Lung (tissue), 12 donors: ENCODE data around the gene SLC8A2. TPM values are rescaled to one million over a fixed set of nuclear protein-coding genes. Genes with fewer than 3 reads are reported as not detected.

Experiments
- ATAC-seq: fragments of 200-7000 bp; cut with Tn5 transposase; one replicate; pipeline ENCODE4 v1.9.1; 2020; ENCODE audit warnings: moderate number of reproducible peaks; ENCODE audit not compliant: insufficient read depth, low FRiP score
- DNase-seq, 3 donors: peaks; one replicate each; pipeline ENCODE4 v3.0.0-alpha.2; 2013 to 2017
- H3K27ac ChIP-seq, 2 donors: one replicate each; pipeline ENCODE4 v1.5.1; 2013; ENCODE audit warnings: mild to moderate bottlenecking in 2 of 2, moderate library complexity in 2 of 2, control low read depth in 1 of 2, inconsistent platforms in 1 of 2, low read depth in 1 of 2, low read length in 1 of 2
- H3K27me3 ChIP-seq, 3 donors: one replicate each; pipeline ENCODE4 v1.5.1; 2013; ENCODE audit warnings: low read length in 2 of 3; ENCODE audit not compliant: control insufficient read depth in 3 of 3, insufficient read depth in 3 of 3
- H3K36me3 ChIP-seq, 4 donors: one replicate each; pipeline ENCODE4 v1.5.1; 2013; ENCODE audit warnings: low read length in 4 of 4, mild to moderate bottlenecking in 1 of 4, moderate library complexity in 1 of 4; ENCODE audit not compliant: control insufficient read depth in 4 of 4, insufficient read depth in 4 of 4
- H3K4me1 ChIP-seq, 5 donors: one replicate each; pipeline ENCODE4 v1.5.1; 2013; ENCODE audit warnings: low read length in 5 of 5, mild to moderate bottlenecking in 2 of 5, moderate library complexity in 1 of 5; ENCODE audit not compliant: control insufficient read depth in 5 of 5, insufficient read depth in 5 of 5
- H3K4me3 ChIP-seq: one replicate; pipeline ENCODE4 v1.5.1; 2013; ENCODE audit warnings: mild to moderate bottlenecking, control low read depth, moderate library complexity
- H3K9ac ChIP-seq, 2 donors: one replicate each; pipeline ENCODE4 v1.5.1; 2013; ENCODE audit warnings: low read length in 2 of 2, control low read depth in 1 of 2; ENCODE audit not compliant: insufficient read depth in 1 of 2
- H3K9me3 ChIP-seq, 4 donors: one replicate each; pipeline ENCODE4 v1.5.1; 2013; ENCODE audit warnings: low read length in 3 of 4, mild to moderate bottlenecking in 1 of 4, moderate library complexity in 1 of 4; ENCODE audit not compliant: control insufficient read depth in 4 of 4, insufficient read depth in 3 of 4
- WGBS, 2 donors: extraction: QIAGEN DNeasy Blood & Tissue Kit; methylation state at CpG; one replicate each; pipeline ENCODE4 v1.1.7; 2013; 5-methylcytosine and 5-hydroxymethylcytosine counted together
- polyA plus RNA-seq, 2 donors: library from polyadenylated mRNA; stranded (reverse); fragments of 200-250 nt; gene quantifications; one replicate each; pipeline ENCODE4 v1.2.1, GENCODE V29; 2013
- total RNA-seq, 2 donors: library from RNA; depleted of rRNA in 1 of 2; stranded (reverse); fragments of >200 nt in 1 of 2; gene quantifications; one replicate each; pipeline ENCODE4 v1.2.1, GENCODE V29; 2014 to 2021
- TF ChIP-seq, protein P1 (sequence below): IDR thresholded peaks from 2 replicates; pipeline ENCODE4 v1.5.1; 2012; ENCODE audit warnings: mild to moderate bottlenecking; ENCODE audit errors: control extremely low read depth, extremely low read depth
- donor health status: control.
- donor health status: control.
- donor health status: Bipolar disorder and iron deficiency.
- donor health status: healthy.
- donor health status: DM: yes; HTN: yes; CAD: no.

SLC8A2 gene
- total and polyA plus RNA-seq, 4 donors = 0.10 to 0.26 (median 0.15) TPM

DNA sequence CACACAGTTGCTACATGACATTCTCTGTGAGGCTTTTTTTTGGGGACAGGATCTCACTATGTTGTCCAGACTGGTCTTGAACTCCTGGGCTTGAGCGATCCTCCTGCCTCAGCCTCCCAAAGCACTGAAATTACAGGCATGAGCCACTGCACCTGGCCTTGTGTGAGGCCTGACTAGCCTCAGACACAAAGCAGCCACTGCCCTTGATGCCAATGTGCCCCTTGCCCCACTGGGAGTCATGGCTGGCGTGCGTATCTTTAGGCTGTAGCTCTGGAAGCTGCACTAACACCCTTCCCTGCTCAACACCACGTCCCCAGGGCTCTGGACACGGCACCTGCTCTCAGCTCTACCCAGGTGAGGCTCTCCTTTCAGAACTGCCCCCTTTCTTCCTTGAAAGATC, 26.9 kb upstream of the SLC8A2 start:
- Histone ChIP-seq H3K4me3 (no peak overlapping the region), H3K36me3 (peaks cover 0 to 73% (median 7%) of the 10 kb centered on the region in 4 donors), H3K27me3 (no peaks in the 10 kb centered on the region), H3K27ac (no peak overlapping the region), H3K4me1 (no peaks in the 10 kb centered on the region), H3K9me3 (no peaks in the 10 kb centered on the region), H3K9ac (no peak overlapping the region)
- 95 to 97% methylated on average over 5 of the region's 5 CpGs for WGBS, 2 donors
- no peak for DNase-seq
- ATAC-seq = no peak
- TF ChIP-seq, protein P1, sequence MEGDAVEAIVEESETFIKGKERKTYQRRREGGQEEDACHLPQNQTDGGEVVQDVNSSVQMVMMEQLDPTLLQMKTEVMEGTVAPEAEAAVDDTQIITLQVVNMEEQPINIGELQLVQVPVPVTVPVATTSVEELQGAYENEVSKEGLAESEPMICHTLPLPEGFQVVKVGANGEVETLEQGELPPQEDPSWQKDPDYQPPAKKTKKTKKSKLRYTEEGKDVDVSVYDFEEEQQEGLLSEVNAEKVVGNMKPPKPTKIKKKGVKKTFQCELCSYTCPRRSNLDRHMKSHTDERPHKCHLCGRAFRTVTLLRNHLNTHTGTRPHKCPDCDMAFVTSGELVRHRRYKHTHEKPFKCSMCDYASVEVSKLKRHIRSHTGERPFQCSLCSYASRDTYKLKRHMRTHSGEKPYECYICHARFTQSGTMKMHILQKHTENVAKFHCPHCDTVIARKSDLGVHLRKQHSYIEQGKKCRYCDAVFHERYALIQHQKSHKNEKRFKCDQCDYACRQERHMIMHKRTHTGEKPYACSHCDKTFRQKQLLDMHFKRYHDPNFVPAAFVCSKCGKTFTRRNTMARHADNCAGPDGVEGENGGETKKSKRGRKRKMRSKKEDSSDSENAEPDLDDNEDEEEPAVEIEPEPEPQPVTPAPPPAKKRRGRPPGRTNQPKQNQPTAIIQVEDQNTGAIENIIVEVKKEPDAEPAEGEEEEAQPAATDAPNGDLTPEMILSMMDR = no peak

DNA sequence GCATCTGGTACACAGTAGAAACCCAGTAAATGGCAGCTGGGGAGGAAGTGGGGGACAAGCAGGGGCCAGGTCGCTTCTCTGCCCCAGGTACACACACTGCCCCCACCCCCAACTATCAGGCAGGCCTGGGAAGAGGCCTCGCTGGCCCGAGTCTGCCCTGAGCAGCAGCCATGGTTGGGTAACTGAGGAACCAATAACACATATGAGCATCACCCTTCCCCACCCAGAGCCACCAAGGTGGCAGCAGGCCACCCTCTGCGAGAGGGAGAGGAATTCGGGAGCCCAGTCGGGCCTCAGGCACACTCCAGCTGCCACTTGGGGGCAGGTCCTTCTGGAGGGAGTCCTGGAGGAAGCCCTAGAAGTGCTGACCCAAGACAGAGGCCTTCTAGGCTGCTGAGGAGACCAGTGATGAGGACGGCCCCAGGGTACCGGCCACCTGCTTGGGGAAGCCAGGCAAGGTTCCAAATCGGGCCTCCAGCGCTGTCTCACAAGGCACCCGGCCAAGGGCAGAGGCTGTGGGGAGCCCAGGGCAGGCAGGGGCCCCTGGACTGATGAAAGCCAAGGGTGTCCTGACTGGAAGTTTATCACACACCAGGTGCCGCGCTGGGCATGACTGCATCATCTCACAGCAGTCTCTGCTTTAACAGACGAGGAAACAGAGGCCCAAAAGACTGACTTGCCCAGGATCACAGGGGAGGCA, 26.3 kb upstream of the SLC8A2 start:
- Histone ChIP-seq H3K27me3 (no peaks in the 10 kb centered on the region), H3K9ac (no peak overlapping the region), H3K4me1 (no peaks in the 10 kb centered on the region), H3K27ac (no peak overlapping the region), H3K4me3 (no peak overlapping the region), H3K36me3 (peaks cover 0 to 73% (median 6%) of the 10 kb centered on the region in 4 donors), H3K9me3 (no peaks in the 10 kb centered on the region)
- ATAC-seq (no peak), DNase-seq (no peak)
- WGBS, 2 donors = 88 to 91% methylated on average over 14 of the region's 14 CpGs
- TF ChIP-seq, protein P1 = no peak

DNA sequence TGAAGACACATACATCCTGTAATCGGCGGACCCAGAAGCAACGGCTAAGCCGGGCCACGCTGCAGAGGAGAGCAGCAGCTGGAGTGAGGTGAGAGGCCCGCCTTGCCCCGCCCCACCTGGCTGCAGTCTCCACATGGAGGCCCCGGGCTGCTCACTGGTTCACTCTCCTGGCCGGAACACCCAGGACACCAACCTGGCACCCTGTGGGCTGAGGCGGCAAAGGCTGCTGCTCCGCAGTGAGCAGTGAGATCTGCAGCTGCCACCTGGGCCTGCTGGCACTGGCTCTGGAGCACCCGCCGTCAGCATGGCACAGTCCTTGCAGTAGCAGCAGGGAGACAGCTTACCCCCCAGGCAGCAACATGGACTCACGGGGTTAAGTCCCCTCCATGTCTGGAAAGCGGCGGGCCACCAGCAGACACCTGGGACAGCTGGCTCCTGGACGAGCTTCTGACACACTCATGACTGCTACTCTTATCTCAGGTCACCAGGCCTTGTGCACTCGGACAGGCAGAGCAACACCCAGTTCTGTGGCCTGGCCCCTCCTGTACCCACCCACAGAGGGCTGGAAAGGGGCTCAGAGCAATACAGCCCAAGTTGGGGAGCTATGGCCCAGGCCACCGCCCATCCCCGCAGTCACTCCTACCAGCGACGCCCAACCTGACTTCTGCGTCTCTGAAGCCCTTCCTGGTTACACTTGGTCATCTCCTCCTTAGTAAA, 25.5 kb upstream of the SLC8A2 start:
- WGBS, 2 donors = 92% methylated on average over 23 of the region's 23 CpGs
- DNase-seq = no peak
- Histone ChIP-seq H3K36me3 (peaks cover 0 to 81% (median 9%) of the 10 kb centered on the region in 4 donors), H3K4me1 (no peaks in the 10 kb centered on the region), H3K9ac (no peak overlapping the region), H3K27ac (no peak overlapping the region), H3K4me3 (no peak overlapping the region), H3K9me3 (no peaks in the 10 kb centered on the region), H3K27me3 (no peaks in the 10 kb centered on the region)
- TF ChIP-seq, protein P1 = no peak
- ATAC-seq = no peak
